ENCODE data around the gene KLK7. TPM values are rescaled to one million over a fixed set of nuclear protein-coding genes. Genes with fewer than 3 reads are reported as not detected.
A peak's percentile ranks its signal among the peaks of the same experiment; 100 is the strongest.

Gene KLK7
- total and polyA plus RNA-seq, 2 experiments from 2014 or later = 0.20 to 2.8 TPM

GRCh38 chr19:51016798-51017683 lies 33.3 kb upstream of the KLK7 start:
- Histone ChIP-seq H3K36me3 (replicated peaks; ENCODE audit: insufficient read depth, low read depth) (no peaks in the 10 kb centered on the region), H3K4me2 (peak overlapping the region; percentile 84), H3K27me3 (peaks cover 52% of the 10 kb centered on the region), H3K9me3 (ENCODE audit: low read depth) (no peaks in the 10 kb centered on the region), H3K27ac (no peak overlapping the region), H3K9me2 (replicated peaks; ENCODE audit: insufficient read depth) (no peaks in the 10 kb centered on the region), H3K4me3 (peak overlapping the region; percentile 23), H4K20me1 (ENCODE audit: insufficient read depth, poor library complexity, severe bottlenecking) (no peaks in the 10 kb centered on the region), H3K4me1 (ENCODE audit: insufficient read depth) (peaks cover 8% of the 10 kb centered on the region), H2AFZ (peak overlapping the region; percentile 14), H3K79me2 (no peaks in the 10 kb centered on the region)
- TF ChIP-seq CTCF (IDR thresholded peaks at IDR 0.05; ENCODE audit: poor library complexity) (peak; percentile 62), EZH2phosphoT487 (IDR thresholded peaks at IDR 0.05; ENCODE audit: low read depth, severe bottlenecking, unreplicated experiment) (no peak), EZH2 (IDR thresholded peaks at IDR 0.05; ENCODE audit: borderline replicate concordance) (peak; percentile 81)
- peak; percentile 69 for DNase-seq (ENCODE audit: low spot score)
- 2% methylated on average over 61 of the region's 68 CpGs for WGBS (ENCODE audit: low lambda C conversion rate, missing lambda C conversion rate)

- H3K27me3 ChIP-seq = peaks cover 53% of the 10 kb centered on the region
- no peaks in the 10 kb centered on the region for H3K9me2 ChIP-seq (replicated peaks; ENCODE audit: insufficient read depth)
- H3K4me1 ChIP-seq (ENCODE audit: insufficient read depth) = peaks cover 8% of the 10 kb centered on the region
- DNase-seq (ENCODE audit: low spot score) = no peak
- H3K79me2 ChIP-seq = no peaks in the 10 kb centered on the region
- H2AFZ ChIP-seq = no peak overlapping the region
- H3K36me3 ChIP-seq (replicated peaks; ENCODE audit: insufficient read depth, low read depth) = no peaks in the 10 kb centered on the region
- no peaks in the 10 kb centered on the region for H3K9me3 ChIP-seq (ENCODE audit: low read depth)
- WGBS (ENCODE audit: low lambda C conversion rate, missing lambda C conversion rate) = 87% methylated on average over 18 of the region's 19 CpGs
- no peak overlapping the region for H3K4me2 ChIP-seq
- no peak overlapping the region for H3K4me3 ChIP-seq
- TF ChIP-seq CTCF (IDR thresholded peaks at IDR 0.05; ENCODE audit: poor library complexity) = no peak
- TF ChIP-seq EZH2phosphoT487 (IDR thresholded peaks at IDR 0.05; ENCODE audit: low read depth, severe bottlenecking, unreplicated experiment) = no peak
- TF ChIP-seq EZH2 (IDR thresholded peaks at IDR 0.05; ENCODE audit: borderline replicate concordance) = no peak
- H4K20me1 ChIP-seq (ENCODE audit: insufficient read depth, poor library complexity, severe bottlenecking) = no peaks in the 10 kb centered on the region
- no peak overlapping the region for H3K27ac ChIP-seq
Measured at GRCh38 chr19:51015691-51016267, 32.1 kb upstream of the KLK7 start.

GRCh38 chr19:51014242-51014641 lies 30.5 kb upstream of the KLK7 start:
- H4K20me1 ChIP-seq (ENCODE audit: insufficient read depth, poor library complexity, severe bottlenecking) = no peaks in the 10 kb centered on the region
- no peak overlapping the region for H2AFZ ChIP-seq
- no peak overlapping the region for H3K4me2 ChIP-seq
- H3K36me3 ChIP-seq (replicated peaks; ENCODE audit: insufficient read depth, low read depth) = no peaks in the 10 kb centered on the region
- H3K79me2 ChIP-seq = no peaks in the 10 kb centered on the region
- DNase-seq (ENCODE audit: low spot score) = no peak
- no peaks in the 10 kb centered on the region for H3K9me2 ChIP-seq (replicated peaks; ENCODE audit: insufficient read depth)
- H3K9me3 ChIP-seq (ENCODE audit: low read depth) = no peaks in the 10 kb centered on the region
- H3K4me1 ChIP-seq (ENCODE audit: insufficient read depth) = peaks cover 7% of the 10 kb centered on the region
- no peak for TF ChIP-seq EZH2 (IDR thresholded peaks at IDR 0.05; ENCODE audit: borderline replicate concordance)
- no peak for TF ChIP-seq CTCF (IDR thresholded peaks at IDR 0.05; ENCODE audit: poor library complexity)
- no peak for TF ChIP-seq EZH2phosphoT487 (IDR thresholded peaks at IDR 0.05; ENCODE audit: low read depth, severe bottlenecking, unreplicated experiment)
- no peak overlapping the region for H3K4me3 ChIP-seq
- no peak overlapping the region for H3K27ac ChIP-seq
- H3K27me3 ChIP-seq = peaks cover 44% of the 10 kb centered on the region
- 90% methylated on average over 6 of the region's 6 CpGs for WGBS (ENCODE audit: low lambda C conversion rate, missing lambda C conversion rate)

Data from hepatocyte (in vitro differentiated cells).